ENCODE data around the gene AHCY.
A peak's percentile ranks its signal among the peaks of the same experiment; 100 is the strongest.
"Not testable (repeated sequence)": the region's sequence is repeated elsewhere in the genome, so short reads cannot be mapped to it uniquely, and the experiment has no call there.

The AHCY gene

DNA sequence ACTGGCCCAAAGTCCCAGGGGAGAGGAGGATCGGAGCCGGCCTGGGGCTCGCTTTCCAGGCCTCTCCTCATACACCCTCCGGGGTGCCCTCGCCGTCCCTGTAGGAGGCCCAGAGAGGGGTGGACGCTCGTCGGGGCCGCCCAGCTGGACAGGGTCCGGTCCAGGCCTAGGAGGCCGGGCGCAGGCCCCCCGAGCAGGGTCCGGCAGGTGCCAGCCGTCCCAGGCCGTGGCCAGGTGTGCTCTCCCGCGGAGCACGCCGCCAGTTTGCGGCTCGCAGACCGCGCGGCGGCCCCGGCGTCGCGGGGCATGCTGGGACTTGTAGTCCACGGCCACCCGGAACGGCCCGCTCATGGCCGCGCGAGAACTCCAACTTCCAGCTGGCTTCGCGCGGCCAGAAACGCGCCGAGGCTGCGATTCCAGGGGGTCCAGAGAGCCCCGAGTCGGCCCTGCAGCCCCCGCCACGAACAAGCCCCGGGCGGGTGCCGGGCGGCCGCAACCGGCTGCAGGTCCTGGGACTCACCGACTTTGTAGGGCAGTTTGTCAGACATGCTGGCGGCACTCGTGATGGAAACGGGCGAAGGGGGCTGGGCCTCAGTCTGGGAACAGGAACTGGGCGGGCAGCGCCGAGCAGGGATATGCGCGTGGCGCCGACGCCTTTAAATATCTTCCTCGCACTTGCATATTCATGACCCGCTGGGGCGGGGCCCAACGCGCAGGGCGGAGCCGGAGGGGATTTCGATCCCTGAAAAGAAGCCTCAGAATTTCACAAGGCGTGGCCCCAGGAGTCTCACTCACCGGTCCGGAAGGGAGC, at the start of gene AHCY:
Gene AHCY, minus strand, starts transcription at position 633 of the 811 bp plus-strand sequence. Its CDS starts 85 bp downstream, at position 548.
- DNase-seq: peak; percentile 94

DNA sequence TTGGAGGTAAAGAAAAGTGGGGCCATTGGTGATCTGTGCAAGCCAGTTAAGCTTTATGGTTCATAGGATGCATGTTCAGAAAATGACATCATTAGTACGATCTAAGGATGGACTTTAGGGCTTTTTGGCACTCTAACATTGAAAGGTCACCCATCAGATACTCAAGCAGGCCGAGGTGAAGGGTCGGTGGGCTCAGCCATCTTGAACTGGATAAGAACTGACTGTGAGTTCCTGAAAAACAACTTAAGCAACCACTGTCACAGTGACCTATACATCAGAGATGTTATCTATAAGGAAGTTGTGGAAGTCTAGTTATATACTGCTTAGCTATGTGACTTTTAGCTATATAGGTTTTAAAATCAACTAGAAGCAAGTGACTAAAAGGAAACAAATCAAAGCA, 46.9 kb upstream of the AHCY start:
- no peak for DNase-seq

DNA sequence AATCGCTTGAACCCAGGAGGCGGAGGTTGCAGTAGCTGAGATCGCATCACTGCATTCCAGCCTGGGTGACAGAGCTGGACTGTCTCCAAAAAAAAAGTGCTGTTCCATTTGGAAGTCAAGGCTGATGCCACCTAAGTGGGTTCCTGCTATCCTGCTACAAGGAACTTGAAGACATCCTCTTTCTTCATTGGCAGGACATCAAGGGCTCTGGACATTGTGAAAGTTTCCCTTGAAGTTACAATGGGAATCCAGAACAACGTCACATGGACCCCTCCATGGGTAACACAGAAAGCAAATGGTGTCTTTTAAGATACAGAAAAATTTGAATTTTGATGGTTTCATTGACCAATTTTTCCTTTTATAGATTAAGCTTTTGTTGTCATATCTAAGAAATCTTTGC, 44.4 kb upstream of the AHCY start:
- no peak for DNase-seq

DNA sequence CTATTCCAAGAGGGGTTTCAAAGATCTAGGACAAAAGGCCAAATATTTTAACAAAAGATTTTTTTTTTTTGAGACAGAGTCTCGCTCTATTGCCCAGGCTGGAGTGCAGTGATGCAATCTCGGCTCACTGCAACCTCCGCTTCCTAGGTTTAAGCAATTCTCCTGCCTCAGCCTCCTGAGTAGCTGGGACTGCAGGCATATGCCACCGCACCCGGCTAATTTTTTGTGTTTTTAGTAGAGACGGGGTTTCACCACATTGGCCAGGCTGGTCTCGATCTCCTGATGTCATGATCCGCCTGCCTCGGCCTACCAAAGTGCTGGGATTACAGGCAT, 43.3 kb upstream of the AHCY start:
- not testable (repeated sequence) for DNase-seq

DNA sequence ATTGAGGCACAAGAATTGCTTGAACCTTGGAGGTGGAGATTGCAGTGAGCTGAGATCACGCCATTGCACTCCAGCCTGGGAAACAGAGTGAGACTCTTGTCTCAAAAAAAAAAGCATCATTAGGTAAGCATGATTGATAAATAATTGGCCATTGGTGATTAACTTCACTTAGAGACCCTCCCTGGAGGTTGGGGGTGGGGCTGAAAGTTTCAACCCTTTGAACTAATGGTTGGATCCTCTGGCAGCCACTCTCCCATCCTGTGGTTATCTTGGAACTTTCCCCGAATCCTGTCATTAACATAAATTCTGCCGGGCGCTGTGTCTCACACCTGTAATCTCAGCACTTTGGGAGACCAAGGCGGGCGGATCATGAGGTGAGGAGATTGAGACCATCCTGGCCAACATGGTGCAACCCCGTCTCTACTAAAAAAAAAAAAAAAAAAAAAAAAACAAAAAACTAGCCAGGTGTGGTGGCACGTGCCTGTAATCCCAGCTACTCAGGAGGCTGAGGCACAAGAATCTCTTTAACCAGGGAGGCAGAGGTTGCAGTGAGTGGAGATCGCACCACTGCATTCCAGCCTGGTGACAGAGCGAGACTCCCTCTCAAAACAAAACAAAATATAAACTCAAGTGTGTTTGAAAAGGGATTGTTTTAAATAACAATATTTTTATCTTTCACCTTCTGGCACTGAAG, 42.8 kb upstream of the AHCY start:
- DNase-seq: not testable (repeated sequence)

DNA sequence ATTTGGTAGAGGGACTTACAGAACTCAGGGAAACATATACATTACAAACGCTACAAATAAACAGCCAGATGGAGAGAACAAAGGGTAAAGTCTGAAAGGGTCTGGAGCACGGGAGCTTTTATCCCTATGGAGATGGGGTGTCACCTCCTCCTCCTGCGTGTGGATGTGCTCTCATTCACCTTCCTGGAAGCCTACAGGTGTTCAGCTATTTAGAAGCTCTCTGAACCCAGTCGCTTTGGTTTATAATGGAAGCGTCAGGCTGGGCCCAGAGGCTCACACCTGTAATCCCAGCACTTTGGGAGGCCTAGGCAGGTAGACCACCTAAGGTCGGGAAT, 42.2 kb upstream of the AHCY start:
- DNase-seq: no peak

DNA sequence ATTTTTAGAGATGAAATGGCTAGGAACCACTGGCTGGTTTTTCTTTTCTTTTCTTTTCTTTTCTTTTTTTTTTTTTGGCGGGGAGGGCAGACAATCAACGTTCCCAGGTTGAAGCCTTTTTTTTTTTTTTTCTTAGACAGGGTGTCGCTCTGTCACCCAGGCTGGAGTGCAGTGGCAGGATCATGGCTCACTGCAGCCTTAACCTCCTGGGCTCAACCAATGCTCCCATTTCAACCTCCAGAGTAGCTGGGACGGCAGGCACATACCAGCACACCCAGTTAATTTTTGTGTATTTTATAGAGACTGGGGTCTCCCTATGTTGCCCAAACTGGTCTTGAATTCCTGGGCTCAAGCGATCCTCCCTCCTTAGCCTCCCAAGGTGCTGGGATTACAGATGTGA, 41.1 kb upstream of the AHCY start:
- DNase-seq: no peak

DNA sequence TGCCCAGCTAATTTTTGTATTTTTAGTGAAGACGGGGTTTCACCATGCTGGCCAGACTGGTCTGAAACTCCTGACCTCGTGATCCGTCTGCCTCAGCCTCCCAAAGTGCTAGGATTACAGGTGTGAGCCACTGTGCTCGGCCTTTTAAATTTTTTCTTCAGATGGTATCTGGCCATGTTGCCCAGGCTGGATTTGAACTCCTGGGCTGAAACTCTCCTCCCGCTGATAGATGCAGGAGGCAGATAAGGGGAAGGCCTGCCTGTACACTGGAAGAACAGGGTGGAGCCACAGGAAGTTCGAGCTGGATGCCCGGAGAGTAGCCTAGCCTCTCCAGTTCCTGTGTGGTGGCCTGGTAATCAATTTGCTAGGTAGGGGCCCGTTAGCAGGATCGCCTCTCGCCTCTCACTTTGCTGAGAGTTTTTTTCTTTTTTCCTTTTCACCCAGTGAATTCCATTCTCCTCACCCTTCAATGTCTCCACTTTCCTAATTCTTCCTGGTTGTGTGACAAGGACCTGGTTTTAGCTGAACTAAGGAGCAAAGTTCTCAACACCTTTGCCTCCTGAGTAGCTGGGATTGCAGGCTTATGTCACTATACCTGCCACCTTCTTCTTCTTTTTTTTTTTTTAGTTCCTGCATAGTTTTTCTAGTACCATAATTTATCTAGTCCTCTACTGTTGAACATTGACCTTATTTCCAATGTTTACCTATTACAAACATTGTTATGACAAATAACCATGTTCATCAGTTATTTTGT, 40.5 kb upstream of the AHCY start:
- DNase-seq: no peak

DNA sequence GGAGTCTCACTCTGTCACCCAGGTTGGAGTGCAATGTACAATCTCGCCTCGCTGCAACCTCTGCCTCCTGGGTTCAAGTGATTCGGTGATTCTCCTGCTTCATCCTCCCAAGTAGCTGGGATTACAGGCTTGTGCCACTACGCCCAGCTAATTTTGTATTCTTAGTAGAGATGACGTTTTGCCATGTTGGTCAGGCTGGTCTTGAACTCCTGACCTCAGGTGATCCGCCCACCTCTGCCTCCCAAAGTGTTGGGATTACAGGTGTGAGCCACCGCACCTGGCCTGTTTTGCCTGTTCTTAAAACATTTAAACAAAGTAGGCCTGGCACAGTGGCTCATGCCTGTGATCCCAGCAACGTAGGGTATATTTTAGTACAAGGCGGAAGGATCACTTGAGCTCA, 38.0 kb upstream of the AHCY start:
- not testable (repeated sequence) for DNase-seq

DNA sequence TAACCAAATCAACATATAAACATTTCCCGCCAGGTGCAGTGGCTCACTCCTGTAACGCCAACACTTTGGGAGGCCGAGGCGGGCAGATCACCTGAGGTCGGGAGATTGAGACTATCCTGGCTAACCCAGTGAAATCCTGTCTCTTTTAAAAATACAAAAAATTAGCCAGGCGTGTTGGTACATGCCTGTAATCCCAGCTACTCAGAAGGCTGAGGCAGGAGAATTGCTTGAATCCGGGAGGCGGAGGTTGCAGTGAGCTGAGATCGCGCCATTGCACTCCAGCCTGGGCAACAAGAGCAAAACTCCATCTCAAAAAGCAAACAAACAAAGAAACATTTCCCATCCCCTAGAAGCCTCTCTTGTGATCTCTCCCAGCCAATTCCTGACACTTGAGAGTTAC, 37.6 kb upstream of the AHCY start:
- not testable (repeated sequence) for DNase-seq

DNA sequence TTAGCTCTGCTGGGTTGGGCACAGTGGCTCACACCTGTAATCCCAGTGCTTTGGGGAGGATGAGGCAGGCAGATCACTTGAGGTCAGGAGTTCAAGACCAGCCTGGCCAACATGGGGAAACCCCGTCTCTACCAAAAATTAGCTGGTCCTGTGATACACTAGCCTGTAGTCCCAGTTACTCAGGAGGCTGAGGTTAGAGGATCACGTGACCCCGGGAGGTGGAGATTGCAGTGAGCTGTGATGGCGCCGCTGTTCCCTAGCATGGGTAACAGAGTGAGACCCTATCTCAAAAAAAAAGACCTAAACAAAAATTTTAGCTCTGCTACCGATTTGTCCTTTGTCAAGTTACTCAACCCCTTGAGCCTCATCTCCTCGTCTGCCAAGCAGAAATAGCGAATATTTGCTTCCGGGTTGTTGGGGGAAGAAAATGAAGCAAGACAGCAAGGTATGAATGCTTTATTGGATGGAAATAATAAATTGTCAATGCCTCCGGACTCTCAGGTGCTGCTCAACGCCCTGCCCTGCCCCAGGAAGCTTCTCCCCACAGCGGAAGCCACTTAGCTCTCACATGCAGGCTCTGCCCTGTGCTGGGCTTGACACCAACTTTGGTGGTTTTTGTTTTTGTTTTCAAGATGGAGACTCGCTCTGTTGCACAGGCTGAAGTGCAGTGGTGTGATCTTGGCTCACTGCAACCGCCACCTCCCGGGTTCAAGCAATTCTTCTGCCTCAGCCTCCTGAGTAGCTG, 35.0 kb upstream of the AHCY start:
- no peak for DNase-seq

DNA sequence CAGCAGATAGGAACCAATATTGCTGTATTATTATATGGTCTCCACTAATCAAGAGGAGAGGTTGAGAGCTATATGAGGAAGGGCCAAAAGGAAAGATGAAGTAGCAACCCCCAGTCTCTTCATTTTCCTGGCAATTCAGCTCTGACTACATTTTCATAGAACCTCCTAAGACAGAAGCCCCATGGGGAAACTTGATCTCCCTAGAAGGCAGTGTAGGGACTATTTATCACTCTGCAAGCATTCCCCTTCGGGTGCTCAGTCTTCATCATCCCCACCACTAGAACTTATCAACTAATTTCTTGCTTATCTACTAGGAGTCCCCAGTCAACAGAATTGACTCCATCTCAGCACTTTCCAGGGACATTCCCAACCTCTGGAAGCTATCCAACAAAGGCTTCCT, 34.4 kb upstream of the AHCY start:
- no peak for DNase-seq

DNA sequence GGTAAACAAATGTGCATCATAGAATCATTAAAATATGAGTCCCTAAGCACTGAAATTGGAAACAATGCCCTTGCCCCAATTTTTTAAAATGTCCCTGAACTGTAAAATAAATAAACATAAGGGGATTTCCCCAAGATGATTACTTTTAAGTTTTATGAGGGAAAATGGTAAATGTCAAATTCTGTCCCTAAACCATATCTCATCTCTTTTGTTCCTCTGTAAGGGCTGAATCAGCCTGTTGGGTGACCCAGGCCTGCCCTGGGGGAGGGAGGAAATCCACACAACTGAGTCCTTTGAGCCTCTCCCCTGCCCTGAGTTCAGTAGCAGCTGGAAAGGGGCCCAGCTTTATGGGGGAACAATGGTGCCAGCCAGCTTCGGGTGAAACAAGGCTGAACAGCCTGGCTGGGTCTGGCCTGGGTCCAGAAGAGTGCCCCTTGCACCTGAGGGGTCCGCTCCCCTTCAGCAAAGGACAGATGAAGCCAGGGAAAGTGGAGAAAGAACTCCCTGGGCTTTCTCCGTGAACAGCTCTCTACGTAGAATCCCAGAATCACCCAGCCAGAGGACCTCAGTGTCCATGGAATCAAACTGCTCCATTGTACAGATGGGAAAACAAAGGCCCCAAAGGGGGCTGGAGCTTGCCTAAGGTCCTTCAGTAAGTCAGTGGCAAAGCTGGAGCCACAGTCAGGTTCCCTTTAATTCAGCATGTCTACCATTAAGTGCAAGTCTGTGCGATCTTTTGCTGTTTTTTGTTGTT, 31.7 kb upstream of the AHCY start:
- DNase-seq: no peak

DNA sequence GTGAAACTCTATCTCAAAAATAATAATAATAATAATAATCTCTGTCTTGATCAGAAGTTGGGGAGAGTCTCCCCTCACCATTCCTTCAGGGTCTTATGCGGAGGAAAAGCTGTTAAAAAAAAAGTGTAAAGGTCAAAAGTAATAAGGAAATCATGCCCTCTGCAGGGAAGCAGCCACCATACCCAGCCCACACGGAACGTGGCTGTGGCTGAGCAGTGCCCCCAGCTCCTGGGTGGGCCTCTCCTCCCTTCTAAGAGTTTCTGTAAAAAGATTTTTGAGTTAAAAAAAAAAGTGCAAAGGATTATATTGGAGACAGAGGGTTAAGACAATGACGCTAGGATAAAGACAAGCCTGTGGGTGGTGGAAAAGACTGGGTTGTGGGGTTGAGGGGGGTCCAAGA, 30.6 kb upstream of the AHCY start:
- DNase-seq: no peak

DNA sequence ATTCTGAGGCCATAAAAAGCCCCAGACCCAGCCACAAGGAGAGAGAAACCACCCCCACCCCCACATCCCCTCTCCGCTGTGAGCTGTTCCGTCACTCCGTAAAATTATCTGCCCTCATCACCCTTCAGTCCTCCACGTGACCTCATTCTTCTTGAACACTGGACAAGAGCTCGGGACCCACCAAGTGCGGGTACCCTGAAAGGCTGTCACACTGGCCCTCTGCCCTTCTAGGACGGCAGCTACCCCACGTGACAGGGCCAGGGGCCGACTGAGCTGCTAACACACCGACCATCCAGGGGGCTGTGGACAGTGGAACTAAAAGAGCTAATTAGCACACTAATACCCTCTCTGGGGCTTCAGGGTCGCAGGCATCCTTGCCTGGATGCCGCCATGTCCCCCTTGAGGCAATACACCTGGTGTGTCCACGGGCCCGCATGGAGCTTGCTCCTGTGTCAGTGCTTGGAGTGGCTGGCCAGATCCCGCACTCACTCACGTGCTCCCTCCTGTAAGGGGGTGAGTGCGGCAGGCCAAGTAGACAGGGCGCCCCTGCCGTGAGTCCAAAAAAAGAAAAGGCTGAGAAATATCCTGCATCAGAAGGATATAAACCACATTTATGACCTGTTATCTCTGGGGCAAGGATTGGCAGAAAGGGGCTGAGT, 29.2 kb upstream of the AHCY start:
- DNase-seq: no peak

DNA sequence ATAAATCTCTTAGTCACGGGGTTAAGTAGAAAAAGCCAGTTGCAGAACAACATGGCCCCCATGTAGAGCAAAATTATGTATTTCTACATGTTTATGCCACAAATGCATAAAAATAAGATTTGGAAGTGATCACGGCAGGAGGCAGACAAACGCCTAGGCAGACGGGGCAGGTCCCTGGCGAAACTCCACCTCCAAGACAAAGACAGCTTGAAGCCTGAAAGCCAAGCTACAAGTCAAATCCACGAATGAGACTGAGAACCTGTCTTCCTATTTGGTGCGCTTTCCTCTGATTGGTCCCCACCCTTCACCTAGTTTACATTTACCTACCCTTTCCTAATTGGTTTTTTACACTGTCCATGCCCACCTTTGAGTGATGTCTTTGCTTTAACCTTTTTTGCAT, 28.7 kb upstream of the AHCY start:
- DNase-seq: no peak

DNA sequence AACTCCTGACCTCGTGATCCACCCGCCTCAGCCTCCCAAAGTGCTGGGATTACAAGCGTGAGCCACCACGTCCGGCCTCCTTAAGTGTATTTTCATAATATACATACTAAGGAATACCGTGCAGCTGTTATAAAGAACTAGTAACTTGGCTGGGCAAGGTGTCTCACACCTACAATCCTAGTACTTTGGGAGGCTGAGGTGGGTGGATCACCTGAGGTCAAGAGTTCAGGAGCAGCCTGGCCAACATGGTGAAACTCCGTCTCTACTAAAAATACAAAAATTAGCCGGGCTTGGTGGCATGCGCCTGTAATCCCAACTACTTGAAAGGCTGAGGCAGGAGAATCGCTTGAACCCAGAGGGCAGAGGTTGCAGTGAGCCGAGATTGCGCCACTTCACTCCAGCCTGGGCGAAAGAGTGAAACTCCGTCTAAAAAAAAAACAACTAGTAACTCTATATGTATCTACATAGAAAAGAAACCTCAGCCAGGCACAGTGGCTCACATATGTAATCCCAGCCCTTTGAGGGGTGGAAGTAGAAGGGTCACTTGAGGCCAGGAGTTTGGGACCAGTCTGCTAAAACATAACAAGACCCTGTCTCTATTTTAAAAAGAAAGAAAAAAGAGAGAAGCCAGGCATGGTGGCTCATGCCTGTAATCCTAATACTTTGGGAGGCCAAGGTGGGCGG, 27.8 kb upstream of the AHCY start:
- not testable (repeated sequence) for DNase-seq

DNA sequence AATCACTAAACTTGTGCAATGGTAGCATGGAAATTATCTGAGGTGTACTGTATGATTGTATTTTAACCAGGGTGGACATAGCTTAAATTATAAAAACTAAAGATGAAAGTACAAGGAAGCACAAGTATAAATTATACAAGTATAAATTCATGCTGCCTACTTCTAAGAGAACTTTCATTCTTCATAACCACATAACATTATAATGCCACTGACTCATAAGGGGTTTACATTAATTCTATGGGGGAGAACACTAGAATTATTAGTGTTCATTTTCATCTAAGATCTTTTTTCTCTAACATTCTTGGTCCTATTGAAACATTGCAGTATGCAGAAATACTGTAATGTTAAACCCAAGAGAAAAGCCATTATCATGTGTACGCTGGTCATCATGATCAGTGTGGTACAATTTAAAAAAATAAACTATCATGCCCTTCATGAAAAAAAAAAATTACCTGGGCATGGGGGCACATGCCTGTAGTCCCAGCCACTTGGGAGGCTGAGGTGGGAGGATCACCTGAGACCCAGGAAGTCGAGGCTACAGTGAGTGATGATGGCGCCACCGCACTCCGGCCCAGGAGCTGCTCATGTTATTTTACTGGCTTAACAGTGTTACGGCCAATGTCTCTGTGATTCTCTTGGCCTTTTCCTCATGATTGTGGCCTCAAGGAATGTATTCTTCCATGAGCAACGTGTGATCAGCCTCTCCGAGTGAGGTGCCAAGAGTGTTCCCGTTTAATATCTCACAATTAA, 25.9 kb upstream of the AHCY start:
- no peak for DNase-seq

DNA sequence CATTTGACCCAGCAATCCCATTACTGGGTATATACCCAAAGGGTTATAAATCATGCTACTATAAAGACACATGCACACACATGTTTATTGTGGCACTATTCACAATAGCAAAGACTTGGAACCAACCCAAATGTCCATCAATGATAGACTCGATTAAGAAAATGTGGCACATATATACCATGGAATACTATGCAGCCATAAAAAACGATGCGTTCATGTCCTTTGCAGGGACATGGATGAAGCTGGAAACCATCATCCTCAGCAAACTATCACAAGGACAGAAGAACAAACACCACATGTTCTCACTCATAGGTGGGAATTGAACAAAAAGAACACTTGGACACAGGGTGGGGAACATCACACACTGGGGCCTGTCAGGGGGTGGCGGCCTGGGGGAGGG, 25.1 kb upstream of the AHCY start:
- DNase-seq: not testable (repeated sequence)

DNA sequence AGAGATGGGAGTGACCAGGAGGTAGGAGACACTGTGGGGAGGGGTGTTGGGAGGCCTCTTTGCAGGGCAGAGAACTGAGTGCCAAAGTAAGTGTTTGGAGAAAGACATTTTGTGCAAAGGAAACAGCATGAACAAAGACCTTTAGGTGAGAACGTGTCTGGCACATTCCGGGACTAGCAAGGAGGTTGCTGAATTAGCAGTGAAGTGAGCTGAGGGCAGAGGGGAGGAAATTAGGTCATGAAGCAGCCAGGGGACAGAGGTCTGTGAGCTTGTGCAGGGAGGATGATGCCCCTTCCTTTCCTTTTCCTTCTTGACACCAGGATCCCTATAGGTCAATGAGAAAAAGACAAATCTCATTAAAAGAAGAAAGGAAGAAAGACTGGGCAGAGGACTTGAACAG, 21.4 kb upstream of the AHCY start:
- DNase-seq: no peak
